ENCODE measurements around the gene APEX1.

DNA sequence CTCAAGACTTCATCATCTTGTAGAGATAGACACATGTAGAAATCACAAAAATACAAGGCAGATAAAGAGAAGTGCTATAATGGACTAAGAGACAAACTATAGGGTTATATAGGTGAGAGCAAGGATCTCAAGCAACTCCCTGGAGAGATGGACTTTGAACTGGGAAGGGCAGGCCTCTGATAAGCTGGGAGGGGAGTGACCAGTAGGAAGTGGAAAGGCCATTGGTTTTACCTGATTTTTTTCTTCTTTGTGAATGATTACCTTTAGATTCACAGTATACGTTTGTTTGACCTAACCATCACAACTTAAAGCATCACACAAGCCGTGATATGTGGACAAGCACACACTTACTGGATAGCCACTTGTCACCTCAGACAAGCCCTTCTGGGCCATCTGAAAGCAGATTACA lies 36.5 kb upstream of the APEX1 start:
- no peak for TF ChIP-seq ZNF274 (IDR thresholded peaks at IDR 0.05; ENCODE audit: low read depth, low read length)
- TF ChIP-seq, protein P1, sequence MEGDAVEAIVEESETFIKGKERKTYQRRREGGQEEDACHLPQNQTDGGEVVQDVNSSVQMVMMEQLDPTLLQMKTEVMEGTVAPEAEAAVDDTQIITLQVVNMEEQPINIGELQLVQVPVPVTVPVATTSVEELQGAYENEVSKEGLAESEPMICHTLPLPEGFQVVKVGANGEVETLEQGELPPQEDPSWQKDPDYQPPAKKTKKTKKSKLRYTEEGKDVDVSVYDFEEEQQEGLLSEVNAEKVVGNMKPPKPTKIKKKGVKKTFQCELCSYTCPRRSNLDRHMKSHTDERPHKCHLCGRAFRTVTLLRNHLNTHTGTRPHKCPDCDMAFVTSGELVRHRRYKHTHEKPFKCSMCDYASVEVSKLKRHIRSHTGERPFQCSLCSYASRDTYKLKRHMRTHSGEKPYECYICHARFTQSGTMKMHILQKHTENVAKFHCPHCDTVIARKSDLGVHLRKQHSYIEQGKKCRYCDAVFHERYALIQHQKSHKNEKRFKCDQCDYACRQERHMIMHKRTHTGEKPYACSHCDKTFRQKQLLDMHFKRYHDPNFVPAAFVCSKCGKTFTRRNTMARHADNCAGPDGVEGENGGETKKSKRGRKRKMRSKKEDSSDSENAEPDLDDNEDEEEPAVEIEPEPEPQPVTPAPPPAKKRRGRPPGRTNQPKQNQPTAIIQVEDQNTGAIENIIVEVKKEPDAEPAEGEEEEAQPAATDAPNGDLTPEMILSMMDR (IDR thresholded peaks at IDR 0.05 in 2 of 3, conservative IDR thresholded peaks at IDR 0.05 in 1 of 3; ENCODE audit: borderline replicate concordance in 1 of 3, insufficient read depth in 1 of 3, low read depth in 2 of 3, low read length in 2 of 3) = no peak
- TF ChIP-seq POLR2A (IDR thresholded peaks at IDR 0.05; ENCODE audit: borderline replicate concordance, extremely low read depth, insufficient read depth, insufficient read length) = no peak
- no peak for TF ChIP-seq EZH2phosphoT487 (IDR thresholded peaks at IDR 0.05; ENCODE audit: borderline replicate concordance)
- TF ChIP-seq, protein P2, sequence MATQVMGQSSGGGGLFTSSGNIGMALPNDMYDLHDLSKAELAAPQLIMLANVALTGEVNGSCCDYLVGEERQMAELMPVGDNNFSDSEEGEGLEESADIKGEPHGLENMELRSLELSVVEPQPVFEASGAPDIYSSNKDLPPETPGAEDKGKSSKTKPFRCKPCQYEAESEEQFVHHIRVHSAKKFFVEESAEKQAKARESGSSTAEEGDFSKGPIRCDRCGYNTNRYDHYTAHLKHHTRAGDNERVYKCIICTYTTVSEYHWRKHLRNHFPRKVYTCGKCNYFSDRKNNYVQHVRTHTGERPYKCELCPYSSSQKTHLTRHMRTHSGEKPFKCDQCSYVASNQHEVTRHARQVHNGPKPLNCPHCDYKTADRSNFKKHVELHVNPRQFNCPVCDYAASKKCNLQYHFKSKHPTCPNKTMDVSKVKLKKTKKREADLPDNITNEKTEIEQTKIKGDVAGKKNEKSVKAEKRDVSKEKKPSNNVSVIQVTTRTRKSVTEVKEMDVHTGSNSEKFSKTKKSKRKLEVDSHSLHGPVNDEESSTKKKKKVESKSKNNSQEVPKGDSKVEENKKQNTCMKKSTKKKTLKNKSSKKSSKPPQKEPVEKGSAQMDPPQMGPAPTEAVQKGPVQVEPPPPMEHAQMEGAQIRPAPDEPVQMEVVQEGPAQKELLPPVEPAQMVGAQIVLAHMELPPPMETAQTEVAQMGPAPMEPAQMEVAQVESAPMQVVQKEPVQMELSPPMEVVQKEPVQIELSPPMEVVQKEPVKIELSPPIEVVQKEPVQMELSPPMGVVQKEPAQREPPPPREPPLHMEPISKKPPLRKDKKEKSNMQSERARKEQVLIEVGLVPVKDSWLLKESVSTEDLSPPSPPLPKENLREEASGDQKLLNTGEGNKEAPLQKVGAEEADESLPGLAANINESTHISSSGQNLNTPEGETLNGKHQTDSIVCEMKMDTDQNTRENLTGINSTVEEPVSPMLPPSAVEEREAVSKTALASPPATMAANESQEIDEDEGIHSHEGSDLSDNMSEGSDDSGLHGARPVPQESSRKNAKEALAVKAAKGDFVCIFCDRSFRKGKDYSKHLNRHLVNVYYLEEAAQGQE (IDR thresholded peaks at IDR 0.05; ENCODE audit: low read depth) = no peak
- TF ChIP-seq SP1 (IDR thresholded peaks at IDR 0.05; ENCODE audit: low read depth) = no peak
- no peak for TF ChIP-seq YY1 (IDR thresholded peaks at IDR 0.05; ENCODE audit: extremely low read depth, insufficient replicate concordance, low read depth, low read length)
